Measurements from ENCODE around the gene TNKS1BP1.

DNA sequence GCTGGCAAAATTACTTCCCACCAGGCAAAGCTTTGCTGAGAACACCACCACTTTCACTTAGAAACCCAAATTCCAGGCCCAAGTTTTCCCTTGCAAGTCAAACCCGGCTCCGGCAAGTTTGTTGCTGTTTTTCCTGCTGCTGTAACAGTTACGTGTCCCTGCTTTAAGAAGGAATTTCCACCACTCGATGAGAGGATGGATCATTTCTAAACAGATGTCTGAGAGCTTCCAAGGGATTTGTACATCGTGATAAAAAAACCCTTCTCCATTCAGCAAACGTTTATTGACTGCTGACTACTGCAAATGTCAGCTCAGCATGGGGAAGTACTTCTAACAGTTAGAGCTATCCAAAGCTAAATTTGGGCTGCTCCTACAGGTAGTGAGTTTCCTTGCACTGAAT is 33.1 kb upstream of the TNKS1BP1 start:
- TF ChIP-seq, protein P1, sequence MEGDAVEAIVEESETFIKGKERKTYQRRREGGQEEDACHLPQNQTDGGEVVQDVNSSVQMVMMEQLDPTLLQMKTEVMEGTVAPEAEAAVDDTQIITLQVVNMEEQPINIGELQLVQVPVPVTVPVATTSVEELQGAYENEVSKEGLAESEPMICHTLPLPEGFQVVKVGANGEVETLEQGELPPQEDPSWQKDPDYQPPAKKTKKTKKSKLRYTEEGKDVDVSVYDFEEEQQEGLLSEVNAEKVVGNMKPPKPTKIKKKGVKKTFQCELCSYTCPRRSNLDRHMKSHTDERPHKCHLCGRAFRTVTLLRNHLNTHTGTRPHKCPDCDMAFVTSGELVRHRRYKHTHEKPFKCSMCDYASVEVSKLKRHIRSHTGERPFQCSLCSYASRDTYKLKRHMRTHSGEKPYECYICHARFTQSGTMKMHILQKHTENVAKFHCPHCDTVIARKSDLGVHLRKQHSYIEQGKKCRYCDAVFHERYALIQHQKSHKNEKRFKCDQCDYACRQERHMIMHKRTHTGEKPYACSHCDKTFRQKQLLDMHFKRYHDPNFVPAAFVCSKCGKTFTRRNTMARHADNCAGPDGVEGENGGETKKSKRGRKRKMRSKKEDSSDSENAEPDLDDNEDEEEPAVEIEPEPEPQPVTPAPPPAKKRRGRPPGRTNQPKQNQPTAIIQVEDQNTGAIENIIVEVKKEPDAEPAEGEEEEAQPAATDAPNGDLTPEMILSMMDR (IDR thresholded peaks at IDR 0.05) = no peak
- no peak for TF ChIP-seq POLR2A (IDR thresholded peaks at IDR 0.05)
